ENCODE results near the gene FHL2. TPM values are rescaled to one million over a fixed set of nuclear protein-coding genes. Genes with fewer than 3 reads are reported as not detected.

FHL2 gene
- total and polyA plus RNA-seq, 9 of the 15 experiments (the other 6 are each of a cell fraction or from before 2014, with no cell fraction given): 7.5 to 33.1 (median 23.9) TPM

GRCh38 chr2:105398336-105399206, at the start of gene FHL2 (continued):
- TF ChIP-seq NFIX (CRISPR knock-in tag; IDR thresholded peaks at IDR 0.05; ENCODE audit: low read depth): no peak
- no peak for TF ChIP-seq ZNF436 (CRISPR knock-in tag; IDR thresholded peaks at IDR 0.05)
- no peak for TF ChIP-seq ZNF592 (IDR thresholded peaks at IDR 0.05)
- TF ChIP-seq, protein P1, sequence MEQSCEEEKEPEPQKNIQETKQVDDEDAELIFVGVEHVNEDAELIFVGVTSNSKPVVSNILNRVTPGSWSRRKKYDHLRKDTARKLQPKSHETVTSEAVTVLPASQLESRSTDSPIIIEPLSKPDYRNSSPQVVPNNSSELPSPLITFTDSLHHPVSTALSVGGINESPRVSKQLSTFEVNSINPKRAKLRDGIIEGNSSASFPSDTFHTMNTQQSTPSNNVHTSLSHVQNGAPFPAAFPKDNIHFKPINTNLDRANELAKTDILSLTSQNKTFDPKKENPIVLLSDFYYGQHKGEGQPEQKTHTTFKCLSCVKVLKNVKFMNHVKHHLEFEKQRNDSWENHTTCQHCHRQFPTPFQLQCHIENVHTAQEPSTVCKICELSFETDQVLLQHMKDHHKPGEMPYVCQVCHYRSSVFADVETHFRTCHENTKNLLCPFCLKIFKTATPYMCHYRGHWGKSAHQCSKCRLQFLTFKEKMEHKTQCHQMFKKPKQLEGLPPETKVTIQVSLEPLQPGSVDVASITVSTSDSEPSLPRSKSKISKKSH (CRISPR knock-in tag; IDR thresholded peaks at IDR 0.05): no peak
- no peak for TF ChIP-seq NR2C2 (CRISPR knock-in tag; IDR thresholded peaks at IDR 0.05)
- TF ChIP-seq NR2C2 (tag; IDR thresholded peaks at IDR 0.05): peak; percentile 40; the same call in 1 of the 2 replicates
- TF ChIP-seq ZNF175 (CRISPR knock-in tag; IDR thresholded peaks at IDR 0.05; ENCODE audit: low read depth): no peak
- no peak for TF ChIP-seq ZNF75A (CRISPR knock-in tag; IDR thresholded peaks at IDR 0.05)
- peak; percentile 49; the same call in 1 of the 2 replicates for TF ChIP-seq BCOR (IDR thresholded peaks at IDR 0.05)
- TF ChIP-seq ZNF384 (IDR thresholded peaks at IDR 0.05; ENCODE audit: low read depth, low read length): no peak
- TF ChIP-seq FOXM1 (IDR thresholded peaks at IDR 0.05; ENCODE audit: low read depth): no peak
- 0 out of 2 replicates have a peak, but pooled peaks have one; percentile 1 for TF ChIP-seq FOXM1 (CRISPR knock-in tag; IDR thresholded peaks at IDR 0.05; ENCODE audit: low read depth)
- TF ChIP-seq ZNF282 (CRISPR knock-in tag; IDR thresholded peaks at IDR 0.05): no peak
- TF ChIP-seq ZNF146 (CRISPR knock-in tag; IDR thresholded peaks at IDR 0.05; ENCODE audit: unreplicated experiment): no peak
- TF ChIP-seq DPF2 (IDR thresholded peaks at IDR 0.05): no peak
- no peak for TF ChIP-seq PCBP2 (IDR thresholded peaks at IDR 0.05; ENCODE audit: low read depth, low read length, poor library complexity, severe bottlenecking)
- TF ChIP-seq, protein P2, sequence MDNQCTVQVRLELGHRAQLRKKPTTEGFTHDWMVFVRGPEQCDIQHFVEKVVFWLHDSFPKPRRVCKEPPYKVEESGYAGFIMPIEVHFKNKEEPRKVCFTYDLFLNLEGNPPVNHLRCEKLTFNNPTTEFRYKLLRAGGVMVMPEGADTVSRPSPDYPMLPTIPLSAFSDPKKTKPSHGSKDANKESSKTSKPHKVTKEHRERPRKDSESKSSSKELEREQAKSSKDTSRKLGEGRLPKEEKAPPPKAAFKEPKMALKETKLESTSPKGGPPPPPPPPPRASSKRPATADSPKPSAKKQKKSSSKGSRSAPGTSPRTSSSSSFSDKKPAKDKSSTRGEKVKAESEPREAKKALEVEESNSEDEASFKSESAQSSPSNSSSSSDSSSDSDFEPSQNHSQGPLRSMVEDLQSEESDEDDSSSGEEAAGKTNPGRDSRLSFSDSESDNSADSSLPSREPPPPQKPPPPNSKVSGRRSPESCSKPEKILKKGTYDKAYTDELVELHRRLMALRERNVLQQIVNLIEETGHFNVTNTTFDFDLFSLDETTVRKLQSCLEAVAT (IDR thresholded peaks at IDR 0.05): peak in 1 of 2 experiments; percentile 74; a peak in 1 of 4 replicates
- TF ChIP-seq ARHGAP35 (IDR thresholded peaks at IDR 0.05; ENCODE audit: partially characterized antibody): no peak
- no peak for TF ChIP-seq NCOA2 (IDR thresholded peaks at IDR 0.05; ENCODE audit: partially characterized antibody in 2 of 2)
- no peak for TF ChIP-seq XRCC5 (IDR thresholded peaks at IDR 0.05; ENCODE audit: low read depth, low read length)
- no peak for TF ChIP-seq MCM2 (IDR thresholded peaks at IDR 0.05; ENCODE audit: low read depth)
- no peak for TF ChIP-seq MEF2A (IDR thresholded peaks at IDR 0.05; ENCODE audit: control insufficient read depth, low read depth, low read length)
- no peak for TF ChIP-seq ZNF551 (CRISPR knock-in tag; IDR thresholded peaks at IDR 0.05)
